ENCODE results near the gene CHST12. TPM values are rescaled to one million over a fixed set of nuclear protein-coding genes. Genes with fewer than 3 reads are reported as not detected.

CHST12 gene
- total RNA-seq, 1 experiment from 2014 or later = 18.3 TPM

GRCh38 chr7:2451171-2452073, 48.0 kb downstream of the CHST12 start (continued):
- TF ChIP-seq PREB (CRISPR knock-in tag; IDR thresholded peaks at IDR 0.05; ENCODE audit: borderline replicate concordance) (no peak), TEAD1 (CRISPR knock-in tag; IDR thresholded peaks at IDR 0.05) (no peak), RORB (CRISPR knock-in tag; IDR thresholded peaks at IDR 0.05) (no peak), ZNF423 (CRISPR knock-in tag; IDR thresholded peaks at IDR 0.05) (peak; percentile 53), FOXK1 (CRISPR knock-in tag; IDR thresholded peaks at IDR 0.05) (0 out of 2 replicates have a peak, but pooled peaks have one; percentile 11), STAT6 (CRISPR knock-in tag; conservative IDR thresholded peaks at IDR 0.05; ENCODE audit: low read depth) (no peak), ZMAT4 (CRISPR knock-in tag; IDR thresholded peaks at IDR 0.05) (no peak), ZNF121 (CRISPR knock-in tag; IDR thresholded peaks at IDR 0.05) (no peak; the same call in 1 of the 2 replicates), NFYB (CRISPR knock-in tag; conservative IDR thresholded peaks at IDR 0.05; ENCODE audit: low read depth) (no peak), NR3C1 (CRISPR knock-in tag; conservative IDR thresholded peaks at IDR 0.05; ENCODE audit: low read depth) (no peak), SMAD3 (CRISPR knock-in tag; IDR thresholded peaks at IDR 0.05; ENCODE audit: borderline replicate concordance) (no peak), ATF1 (CRISPR knock-in tag; IDR thresholded peaks at IDR 0.05) (0 out of 2 replicates have a peak, but pooled peaks have one; percentile 43), IRF2 (CRISPR knock-in tag; IDR thresholded peaks at IDR 0.05; ENCODE audit: borderline replicate concordance, low read depth) (no peak), HMGA2 (CRISPR knock-in tag; IDR thresholded peaks at IDR 0.05) (no peak), KAT7 (CRISPR knock-in tag; IDR thresholded peaks at IDR 0.05; ENCODE audit: borderline replicate concordance) (no peak), JUN (CRISPR knock-in tag; IDR thresholded peaks at IDR 0.05) (no peak), CTCF (IDR thresholded peaks at IDR 0.05) (peak; percentile 81), HMGXB4 (CRISPR knock-in tag; IDR thresholded peaks at IDR 0.05) (0 out of 2 replicates have a peak, but pooled peaks have one; percentile 41), E2F1 (CRISPR knock-in tag; IDR thresholded peaks at IDR 0.05) (no peak), NFATC4 (CRISPR knock-in tag; IDR thresholded peaks at IDR 0.05) (no peak), ZNF281 (CRISPR knock-in tag; IDR thresholded peaks at IDR 0.05) (no peak), ETV6 (CRISPR knock-in tag; IDR thresholded peaks at IDR 0.05) (peak; percentile 65; the same call in 1 of the 2 replicates)
- TF ChIP-seq, protein P1, sequence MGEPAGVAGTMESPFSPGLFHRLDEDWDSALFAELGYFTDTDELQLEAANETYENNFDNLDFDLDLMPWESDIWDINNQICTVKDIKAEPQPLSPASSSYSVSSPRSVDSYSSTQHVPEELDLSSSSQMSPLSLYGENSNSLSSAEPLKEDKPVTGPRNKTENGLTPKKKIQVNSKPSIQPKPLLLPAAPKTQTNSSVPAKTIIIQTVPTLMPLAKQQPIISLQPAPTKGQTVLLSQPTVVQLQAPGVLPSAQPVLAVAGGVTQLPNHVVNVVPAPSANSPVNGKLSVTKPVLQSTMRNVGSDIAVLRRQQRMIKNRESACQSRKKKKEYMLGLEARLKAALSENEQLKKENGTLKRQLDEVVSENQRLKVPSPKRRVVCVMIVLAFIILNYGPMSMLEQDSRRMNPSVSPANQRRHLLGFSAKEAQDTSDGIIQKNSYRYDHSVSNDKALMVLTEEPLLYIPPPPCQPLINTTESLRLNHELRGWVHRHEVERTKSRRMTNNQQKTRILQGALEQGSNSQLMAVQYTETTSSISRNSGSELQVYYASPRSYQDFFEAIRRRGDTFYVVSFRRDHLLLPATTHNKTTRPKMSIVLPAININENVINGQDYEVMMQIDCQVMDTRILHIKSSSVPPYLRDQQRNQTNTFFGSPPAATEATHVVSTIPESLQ (CRISPR knock-in tag; IDR thresholded peaks at IDR 0.05) = no peak
- TF ChIP-seq, protein P2, sequence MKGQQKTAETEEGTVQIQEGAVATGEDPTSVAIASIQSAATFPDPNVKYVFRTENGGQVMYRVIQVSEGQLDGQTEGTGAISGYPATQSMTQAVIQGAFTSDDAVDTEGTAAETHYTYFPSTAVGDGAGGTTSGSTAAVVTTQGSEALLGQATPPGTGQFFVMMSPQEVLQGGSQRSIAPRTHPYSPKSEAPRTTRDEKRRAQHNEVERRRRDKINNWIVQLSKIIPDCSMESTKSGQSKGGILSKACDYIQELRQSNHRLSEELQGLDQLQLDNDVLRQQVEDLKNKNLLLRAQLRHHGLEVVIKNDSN (CRISPR knock-in tag; IDR thresholded peaks at IDR 0.05) = no peak

All from WTC11 (cell line).